ENCODE measurements around the gene CKS1B. TPM values are rescaled to one million over a fixed set of nuclear protein-coding genes. Genes with fewer than 3 reads are reported as not detected.
A peak's percentile ranks its signal among the peaks of the same experiment; 100 is the strongest.

Gene CKS1B
- total RNA-seq, 1 donor, result 23.2 TPM

GRCh38 chr1:154957091-154957657 lies 17.3 kb upstream of the CKS1B start:
- Histone ChIP-seq H3K9me3 (ENCODE audit: low read depth, low read length) (no peaks in the 10 kb centered on the region), H2AFZ (ENCODE audit: low read length) (no peak overlapping the region), H3K4me2 (ENCODE audit: insufficient read depth, low read length) (peak overlapping the region; percentile 95), H3K79me2 (ENCODE audit: insufficient read depth, low read length) (peaks cover 13% of the 10 kb centered on the region), H3K4me1 (ENCODE audit: insufficient read depth, low read length) (peaks cover 35% of the 10 kb centered on the region), H4K20me1 (ENCODE audit: insufficient read depth, low read length) (peaks cover 5% of the 10 kb centered on the region), H3K4me3 (ENCODE audit: insufficient read depth, low read length) (no peak overlapping the region), H3K27ac (ENCODE audit: low read depth, low read length) (no peak overlapping the region), H3K36me3 (ENCODE audit: insufficient read depth, low read length) (peaks cover 16% of the 10 kb centered on the region), H3K27me3 (ENCODE audit: insufficient read depth, low read length) (peaks cover 4% of the 10 kb centered on the region)
- DNase-seq (ENCODE audit: insufficient read length, low spot score, missing footprints), result peak; percentile 37
- TF ChIP-seq CTCF (IDR thresholded peaks at IDR 0.05; ENCODE audit: extremely low read depth, low read depth, low read length), result no peak

GRCh38 chr1:154958036-154958435 lies 16.4 kb upstream of the CKS1B start:
- no peak overlapping the region for H3K4me3 ChIP-seq (ENCODE audit: insufficient read depth, low read length)
- no peak overlapping the region for H3K27ac ChIP-seq (ENCODE audit: low read depth, low read length)
- H3K4me2 ChIP-seq (ENCODE audit: insufficient read depth, low read length), result no peak overlapping the region
- H3K4me1 ChIP-seq (ENCODE audit: insufficient read depth, low read length), result peaks cover 41% of the 10 kb centered on the region
- peaks cover 13% of the 10 kb centered on the region for H3K79me2 ChIP-seq (ENCODE audit: insufficient read depth, low read length)
- H2AFZ ChIP-seq (ENCODE audit: low read length), result no peak overlapping the region
- H3K9me3 ChIP-seq (ENCODE audit: low read depth, low read length), result no peaks in the 10 kb centered on the region
- peaks cover 24% of the 10 kb centered on the region for H3K36me3 ChIP-seq (ENCODE audit: insufficient read depth, low read length)
- H3K27me3 ChIP-seq (ENCODE audit: insufficient read depth, low read length), result no peaks in the 10 kb centered on the region
- peak; percentile 63 for DNase-seq (ENCODE audit: insufficient read length, low spot score, missing footprints)
- peaks cover 5% of the 10 kb centered on the region for H4K20me1 ChIP-seq (ENCODE audit: insufficient read depth, low read length)
- no peak for TF ChIP-seq CTCF (IDR thresholded peaks at IDR 0.05; ENCODE audit: extremely low read depth, low read depth, low read length)

- Histone ChIP-seq H3K9me3 (ENCODE audit: low read depth, low read length) (no peaks in the 10 kb centered on the region), H3K27me3 (ENCODE audit: insufficient read depth, low read length) (no peaks in the 10 kb centered on the region), H3K27ac (ENCODE audit: low read depth, low read length) (no peak overlapping the region), H4K20me1 (ENCODE audit: insufficient read depth, low read length) (peaks cover 5% of the 10 kb centered on the region), H3K4me2 (ENCODE audit: insufficient read depth, low read length) (no peak overlapping the region), H3K4me3 (ENCODE audit: insufficient read depth, low read length) (no peak overlapping the region), H3K36me3 (ENCODE audit: insufficient read depth, low read length) (peaks cover 31% of the 10 kb centered on the region), H2AFZ (ENCODE audit: low read length) (no peak overlapping the region), H3K4me1 (ENCODE audit: insufficient read depth, low read length) (peaks cover 41% of the 10 kb centered on the region), H3K79me2 (ENCODE audit: insufficient read depth, low read length) (peaks cover 17% of the 10 kb centered on the region)
- DNase-seq (ENCODE audit: insufficient read length, low spot score, missing footprints), result peak; percentile 56
- no peak for TF ChIP-seq CTCF (IDR thresholded peaks at IDR 0.05; ENCODE audit: extremely low read depth, low read depth, low read length)
Measured at GRCh38 chr1:154958681-154959425, 15.6 kb upstream of the CKS1B start.

DNA sequence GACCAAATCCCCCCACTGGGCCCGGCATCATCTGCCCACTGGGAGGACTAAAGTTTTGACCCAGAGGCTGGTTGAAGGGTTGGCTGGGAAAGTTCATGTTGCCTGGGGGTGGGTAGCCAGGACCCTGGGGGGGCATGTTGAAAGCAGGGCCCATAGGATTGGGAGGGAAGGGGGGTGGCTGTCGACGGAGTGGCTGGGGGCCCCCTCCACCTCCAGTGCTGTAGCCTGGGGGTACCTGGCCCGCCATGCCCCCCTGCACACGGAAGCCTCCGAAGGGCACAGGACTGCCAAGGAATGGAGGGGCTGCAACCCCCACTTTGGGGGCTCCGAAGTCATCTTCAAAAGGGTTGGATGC lies 15.1 kb upstream of the CKS1B start:
- Histone ChIP-seq H3K4me2 (ENCODE audit: insufficient read depth, low read length) (no peak overlapping the region), H4K20me1 (ENCODE audit: insufficient read depth, low read length) (peaks cover 5% of the 10 kb centered on the region), H3K9me3 (ENCODE audit: low read depth, low read length) (no peaks in the 10 kb centered on the region), H2AFZ (ENCODE audit: low read length) (no peak overlapping the region), H3K27ac (ENCODE audit: low read depth, low read length) (no peak overlapping the region), H3K4me3 (ENCODE audit: insufficient read depth, low read length) (no peak overlapping the region), H3K27me3 (ENCODE audit: insufficient read depth, low read length) (no peaks in the 10 kb centered on the region), H3K36me3 (ENCODE audit: insufficient read depth, low read length) (peaks cover 37% of the 10 kb centered on the region), H3K79me2 (ENCODE audit: insufficient read depth, low read length) (peaks cover 17% of the 10 kb centered on the region), H3K4me1 (ENCODE audit: insufficient read depth, low read length) (peaks cover 41% of the 10 kb centered on the region)
- TF ChIP-seq CTCF (IDR thresholded peaks at IDR 0.05; ENCODE audit: extremely low read depth, low read depth, low read length), result no peak
- DNase-seq (ENCODE audit: insufficient read length, low spot score, missing footprints), result no peak
